GM18498 (cell line): Measurements from ENCODE around the gene TOP1.

Experiments used
- ATAC-seq: cut with Tn5 transposase; IDR thresholded peaks from one replicate; pipeline ENCODE4 v1.9.1; 2021; ENCODE audit warnings: mild to moderate bottlenecking, moderate library complexity; ENCODE audit not compliant: unreplicated experiment

Gene TOP1

GRCh38 chr20:41165001-41165882 lies 136.6 kb downstream of the TOP1 start:
- no peak for ATAC-seq

GRCh38 chr20:41166201-41167117 lies 137.8 kb downstream of the TOP1 start:
- no peak for ATAC-seq

- ATAC-seq, result no peak
Measured at GRCh38 chr20:41167118-41167470, 138.5 kb downstream of the TOP1 start.

GRCh38 chr20:41167481-41168253 lies 139.0 kb downstream of the TOP1 start:
- ATAC-seq, result no peak

- no peak for ATAC-seq
Measured at GRCh38 chr20:41168281-41169161, 139.9 kb downstream of the TOP1 start.

- ATAC-seq, result no peak
Measured at GRCh38 chr20:41169162-41169690, 140.6 kb downstream of the TOP1 start.

- ATAC-seq, result no peak
Measured at GRCh38 chr20:41169791-41170351, 141.2 kb downstream of the TOP1 start.

GRCh38 chr20:41170386-41171105 lies 141.9 kb downstream of the TOP1 start:
- no peak for ATAC-seq

- ATAC-seq, result no peak
Measured at GRCh38 chr20:41171736-41172295, 143.2 kb downstream of the TOP1 start.

- ATAC-seq, result peak; percentile 19
Measured at GRCh38 chr20:41172296-41173140, 143.9 kb downstream of the TOP1 start.

- ATAC-seq, result peak; percentile 58
Measured at GRCh38 chr20:41173161-41173721, 144.6 kb downstream of the TOP1 start.

GRCh38 chr20:41173791-41174341 lies 145.2 kb downstream of the TOP1 start:
- no peak for ATAC-seq
